Endothelial cell of umbilical vein (primary cell): Measurements from ENCODE around the gene NDUFS6. TPM values are rescaled to one million over a fixed set of nuclear protein-coding genes. Genes with fewer than 3 reads are reported as not detected.

Experiments used
- BruUV-seq: library from RNA; stranded (reverse); fragments of 400-500 nt; replicated peaks from 2 replicates; lab custom pipeline; 2021; lab: Mats Ljungman, UMichigan
- CTCF ChIA-PET: fragments of 300-600, 350-600 bp; sonication (Branson Sonifier 250); formaldehyde crosslinking; loops from one replicate; lab custom pipeline; 2021; ENCODE audit warnings: antibody characterized with exemption, inconsistent platforms; lab: Charles Lee
- POLR2A ChIA-PET: fragments of 300-600, 350-600 bp; sonication (Branson Sonifier 250); formaldehyde crosslinking; loops from one replicate; lab custom pipeline; 2021; ENCODE audit warnings: antibody characterized with exemption, inconsistent platforms; lab: Charles Lee
- DNase-seq: peaks from one replicate; pipeline ENCODE4 v3.0.0-alpha.2; 2011; ENCODE audit warnings: low read depth, low spot score
- FAIRE-seq: peaks from 2 replicates; lab custom pipeline; 2011; peaks lifted over from hg19 to GRCh38; lab: Jason Lieb, UNC
- H2AFZ ChIP-seq: 2 replicates; pipeline ENCODE4 v1.6.0; 2012; ENCODE audit warnings: low read depth, low read length, control low read depth, inconsistent platforms
- H3K27ac ChIP-seq: 2 replicates; pipeline ENCODE4 v1.5.1; 2011; ENCODE audit warnings: low read depth, mild to moderate bottlenecking, control low read depth, low read length, moderate library complexity; ENCODE audit not compliant: insufficient read depth
- H3K27me3 ChIP-seq, 2 experiments: 2 replicates each; pipeline versions ENCODE4 v1.6.0 to v1.6.1; 2011; ENCODE audit warnings: low read length in 2 of 2, mixed read lengths in 1 of 2; ENCODE audit not compliant: control insufficient read depth in 2 of 2, insufficient read depth in 2 of 2
- H3K36me3 ChIP-seq, 2 experiments: 2 replicates in 1 of 2; 3 replicates in 1 of 2; pipeline ENCODE4 v1.5.1; 2011; ENCODE audit warnings: low read length in 2 of 2, mild to moderate bottlenecking in 1 of 2, moderate library complexity in 1 of 2; ENCODE audit not compliant: control insufficient read depth in 2 of 2, insufficient read depth in 2 of 2; ENCODE audit errors: extremely low read depth in 1 of 2
- H3K4me1 ChIP-seq: 3 replicates; pipeline ENCODE4 v1.5.1; 2011; ENCODE audit warnings: mild to moderate bottlenecking, low read length; ENCODE audit not compliant: control insufficient read depth, insufficient read depth; ENCODE audit errors: extremely low read depth
- H3K4me2 ChIP-seq: 2 replicates; pipeline ENCODE4 v1.6.1; 2011; ENCODE audit warnings: low read length, control low read depth, mixed read lengths; ENCODE audit not compliant: insufficient read depth
- H3K4me3 ChIP-seq, 3 experiments: fragments of 200-600 bp in 1 of 3; sonication (generic), shearing (Covaris generic) in 1 of 3; replicated peaks in 1 of 3; 2 replicates each; pipeline ENCODE4 v1.5.1; 2011 to 2016; ENCODE audit warnings: control low read depth in 3 of 3, low read length in 3 of 3, mild to moderate bottlenecking in 2 of 3, inconsistent platforms in 1 of 3, low read depth in 1 of 3, moderate library complexity in 1 of 3; ENCODE audit not compliant: insufficient read depth in 1 of 3
- H3K79me2 ChIP-seq: 2 replicates; pipeline ENCODE4 v1.6.0; 2012; ENCODE audit warnings: low read length, inconsistent platforms; ENCODE audit not compliant: control insufficient read depth, insufficient read depth
- H3K9ac ChIP-seq: replicated peaks from 2 replicates; pipeline ENCODE3; 2011; ENCODE audit warnings: low read length, control low read depth; ENCODE audit not compliant: insufficient read depth; ENCODE audit errors: extremely low read depth
- H3K9me1 ChIP-seq: replicated peaks from 3 replicates; pipeline ENCODE4 v1.6.0; 2011; ENCODE audit warnings: mild to moderate bottlenecking, low read length; ENCODE audit not compliant: control insufficient read depth, insufficient read depth; ENCODE audit errors: extremely low read depth
- H3K9me3 ChIP-seq: replicated peaks from 2 replicates; pipeline ENCODE4 v1.5.1; 2012; ENCODE audit warnings: low read length, inconsistent platforms; ENCODE audit not compliant: control insufficient read depth, insufficient read depth
- H4K20me1 ChIP-seq: replicated peaks from 2 replicates; pipeline ENCODE3; 2011; ENCODE audit warnings: mild to moderate bottlenecking, low read length; ENCODE audit not compliant: control insufficient read depth, insufficient read depth; ENCODE audit errors: extremely low read depth
- EZH2 ChIP-seq: IDR thresholded peaks from 2 replicates; pipeline ENCODE4 v1.6.1; 2012; ENCODE audit warnings: borderline replicate concordance, low read depth, mild to moderate bottlenecking, moderate library complexity, low read length, inconsistent platforms; ENCODE audit not compliant: severe bottlenecking
- FOS ChIP-seq: IDR thresholded peaks from 2 replicates; pipeline ENCODE4 v1.6.1; 2011; ENCODE audit warnings: mild to moderate bottlenecking, low read length, moderate library complexity, borderline replicate concordance; ENCODE audit not compliant: insufficient read depth
- GATA2 ChIP-seq: IDR thresholded peaks from 2 replicates; pipeline ENCODE4 v1.7.0; 2011; ENCODE audit warnings: low read depth, mild to moderate bottlenecking, moderate library complexity, mixed read lengths, low read length; ENCODE audit not compliant: insufficient read length, insufficient read depth
- JUN ChIP-seq: IDR thresholded peaks from 2 replicates; pipeline ENCODE4 v1.6.1; 2011; ENCODE audit warnings: borderline replicate concordance, low read depth; ENCODE audit not compliant: insufficient read length, insufficient read depth
- MYC ChIP-seq: IDR thresholded peaks from one replicate; pipeline ENCODE4 v1.6.1; 2011; ENCODE audit warnings: mild to moderate bottlenecking, low read depth, low read length
- POLR2A ChIP-seq: IDR thresholded peaks from 2 replicates; pipeline ENCODE4 v1.6.1; 2012; ENCODE audit warnings: low read depth, mild to moderate bottlenecking, control low read depth, low read length
- POLR2AphosphoS5 ChIP-seq: IDR thresholded peaks from 2 replicates; pipeline ENCODE4 v1.6.1; 2012; ENCODE audit warnings: low read depth, mild to moderate bottlenecking, control low read depth, low read length, moderate library complexity; ENCODE audit not compliant: insufficient read depth
- dilution Hi-C: fragments of 300-500 bp; cut with MboI; formaldehyde crosslinking; loops from one replicate; pipeline ENCODE4 v1.15.0; 2019; ENCODE audit warnings: low sequenced_read_pairs; ENCODE audit not compliant: extremely low pct_ligation_motif_present
- intact Hi-C: fragments of 100-400 bp; cut with micrococcal nuclease; formaldehyde crosslinking; loops from one replicate; pipeline ENCODE4 v1.10.0; 2022
- polyA plus RNA-seq, 4 experiments: library from polyadenylated mRNA; depleted of rRNA in 3 of 4; stranded (reverse) in 3 of 4; unstranded in 1 of 4; fragments of >200 nt; gene quantifications; 2 replicates each; pipeline versions ENCODE4 v1.2.1 to v1.2.3, GENCODE V29; 2011 to 2012; ENCODE audit warnings: missing spikeins in 1 of 4
- total RNA-seq: library from RNA; stranded (reverse); gene quantifications from 2 replicates; pipeline ENCODE4 v1.2.3, GENCODE V29; 2021
- TF ChIP-seq, protein P1 (sequence below): IDR thresholded peaks from 2 replicates; pipeline ENCODE4 v1.6.1; 2011; ENCODE audit not compliant: insufficient read depth, insufficient read length
- TF ChIP-seq, protein P2 (sequence below), 2 donors: IDR thresholded peaks; 1 replicate in 1 of 2; 2 replicates in 1 of 2; pipeline ENCODE4 v1.5.1; 2011; ENCODE audit warnings: low read length in 2 of 2, mild to moderate bottlenecking in 2 of 2, moderate library complexity in 2 of 2, control low read depth in 1 of 2, inconsistent platforms in 1 of 2, low read depth in 1 of 2; ENCODE audit not compliant: insufficient read depth in 1 of 2; ENCODE audit errors: extremely low read depth in 1 of 2

Gene NDUFS6
- total and polyA plus RNA-seq, 2 donors (not counting 3 experiments of a cell fraction or from before 2014, with no cell fraction given), result 42.5 to 127 TPM

DNA sequence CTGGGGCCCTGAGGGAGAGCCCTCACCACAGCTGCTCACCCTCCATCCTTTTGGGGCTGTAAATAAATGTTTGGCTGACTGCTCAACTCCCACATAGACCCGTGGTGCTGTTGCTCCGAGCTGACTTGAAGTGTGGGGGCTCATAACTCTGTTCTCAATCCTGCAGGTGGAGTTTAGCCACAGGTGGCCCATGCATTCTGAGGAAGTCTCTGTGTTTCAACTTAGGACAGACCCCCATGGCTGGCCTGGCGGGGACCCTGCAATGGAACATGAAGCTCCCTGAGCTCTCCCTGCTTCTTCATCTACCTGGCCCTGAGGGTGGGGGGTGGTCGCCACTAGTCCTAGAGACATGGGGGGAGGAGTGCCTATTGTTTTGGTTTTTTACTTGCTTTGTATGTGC, 19.7 kb downstream of the NDUFS6 start:
- Histone ChIP-seq H4K20me1 (no peaks in the 10 kb centered on the region), H3K4me2 (no peak overlapping the region), H2AFZ (no peak overlapping the region), H3K4me3 (no peak overlapping the region), H3K9ac (no peak overlapping the region), H3K27me3 (no peaks in the 10 kb centered on the region), H3K4me1 (no peaks in the 10 kb centered on the region), H3K79me2 (no peaks in the 10 kb centered on the region), H3K36me3 (peaks cover 4 to 23% of the 10 kb centered on the region in 2 experiments), H3K27ac (no peak overlapping the region), H3K9me1 (no peaks in the 10 kb centered on the region), H3K9me3 (no peaks in the 10 kb centered on the region)
- CTCF ChIA-PET, result no interaction called here
- intact Hi-C loops, result no loop called here
- DNase-seq, result no peak
- no peak for FAIRE-seq
- TF ChIP-seq POLR2AphosphoS5 (no peak), GATA2 (no peak), FOS (no peak), EZH2 (no peak), JUN (no peak), POLR2A (no peak), MYC (no peak)
- TF ChIP-seq, protein P1, sequence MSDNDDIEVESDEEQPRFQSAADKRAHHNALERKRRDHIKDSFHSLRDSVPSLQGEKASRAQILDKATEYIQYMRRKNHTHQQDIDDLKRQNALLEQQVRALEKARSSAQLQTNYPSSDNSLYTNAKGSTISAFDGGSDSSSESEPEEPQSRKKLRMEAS, result no peak
- TF ChIP-seq, protein P2, sequence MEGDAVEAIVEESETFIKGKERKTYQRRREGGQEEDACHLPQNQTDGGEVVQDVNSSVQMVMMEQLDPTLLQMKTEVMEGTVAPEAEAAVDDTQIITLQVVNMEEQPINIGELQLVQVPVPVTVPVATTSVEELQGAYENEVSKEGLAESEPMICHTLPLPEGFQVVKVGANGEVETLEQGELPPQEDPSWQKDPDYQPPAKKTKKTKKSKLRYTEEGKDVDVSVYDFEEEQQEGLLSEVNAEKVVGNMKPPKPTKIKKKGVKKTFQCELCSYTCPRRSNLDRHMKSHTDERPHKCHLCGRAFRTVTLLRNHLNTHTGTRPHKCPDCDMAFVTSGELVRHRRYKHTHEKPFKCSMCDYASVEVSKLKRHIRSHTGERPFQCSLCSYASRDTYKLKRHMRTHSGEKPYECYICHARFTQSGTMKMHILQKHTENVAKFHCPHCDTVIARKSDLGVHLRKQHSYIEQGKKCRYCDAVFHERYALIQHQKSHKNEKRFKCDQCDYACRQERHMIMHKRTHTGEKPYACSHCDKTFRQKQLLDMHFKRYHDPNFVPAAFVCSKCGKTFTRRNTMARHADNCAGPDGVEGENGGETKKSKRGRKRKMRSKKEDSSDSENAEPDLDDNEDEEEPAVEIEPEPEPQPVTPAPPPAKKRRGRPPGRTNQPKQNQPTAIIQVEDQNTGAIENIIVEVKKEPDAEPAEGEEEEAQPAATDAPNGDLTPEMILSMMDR (IDR thresholded peaks at IDR 0.05; ENCODE audit: extremely low read depth in 1 of 2, insufficient read depth in 1 of 2, low read depth in 1 of 2, low read length in 2 of 2), result no peak
- POLR2A ChIA-PET, result no interaction called here
- dilution Hi-C loops, result no loop called here
- no TSS peak for BruUV-seq
